Measurements from ENCODE around the gene KRT20.

KRT20 gene

DNA sequence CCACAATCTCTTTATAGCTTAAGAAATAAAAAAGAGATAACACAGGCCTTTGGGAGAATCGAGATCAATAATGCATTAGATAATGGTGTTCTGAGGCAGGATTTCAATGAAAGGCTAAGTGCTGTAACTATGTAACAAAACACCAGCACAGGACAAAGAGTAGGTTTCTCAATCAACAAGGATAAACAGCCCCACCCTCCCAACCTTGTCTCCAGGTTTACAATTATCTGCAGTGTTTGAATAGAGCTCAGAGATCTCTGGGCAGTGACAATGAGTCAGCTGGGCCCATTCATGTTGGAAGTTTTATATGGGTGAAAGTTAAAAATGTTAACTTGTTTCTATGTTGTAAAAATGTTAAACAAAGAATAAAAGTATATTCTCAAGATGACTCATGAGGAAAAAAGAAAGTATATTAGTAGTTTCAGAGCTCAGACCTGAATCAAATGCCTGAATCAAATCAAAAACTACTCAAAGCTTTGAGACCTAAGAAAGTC, 17.0 kb upstream of the KRT20 start:
- Histone ChIP-seq H3K4me3 (ENCODE audit: low read depth, low read length) (no peak overlapping the region), H3K4me1 (no peaks in the 10 kb centered on the region), H3K4me2 (ENCODE audit: low read length) (no peak overlapping the region), H3K9ac (no peak overlapping the region), H2AFZ (no peak overlapping the region), H3K27me3 (ENCODE audit: control insufficient read depth, insufficient read depth, low read length) (no peaks in the 10 kb centered on the region), H3K79me2 (no peaks in the 10 kb centered on the region), H3K9me3 (ENCODE audit: control insufficient read depth, low read length) (no peaks in the 10 kb centered on the region), H3K36me3 (ENCODE audit: control insufficient read depth, insufficient read depth, low read length) (no peaks in the 10 kb centered on the region), H3K27ac (no peak overlapping the region)
- TF ChIP-seq, protein P1, sequence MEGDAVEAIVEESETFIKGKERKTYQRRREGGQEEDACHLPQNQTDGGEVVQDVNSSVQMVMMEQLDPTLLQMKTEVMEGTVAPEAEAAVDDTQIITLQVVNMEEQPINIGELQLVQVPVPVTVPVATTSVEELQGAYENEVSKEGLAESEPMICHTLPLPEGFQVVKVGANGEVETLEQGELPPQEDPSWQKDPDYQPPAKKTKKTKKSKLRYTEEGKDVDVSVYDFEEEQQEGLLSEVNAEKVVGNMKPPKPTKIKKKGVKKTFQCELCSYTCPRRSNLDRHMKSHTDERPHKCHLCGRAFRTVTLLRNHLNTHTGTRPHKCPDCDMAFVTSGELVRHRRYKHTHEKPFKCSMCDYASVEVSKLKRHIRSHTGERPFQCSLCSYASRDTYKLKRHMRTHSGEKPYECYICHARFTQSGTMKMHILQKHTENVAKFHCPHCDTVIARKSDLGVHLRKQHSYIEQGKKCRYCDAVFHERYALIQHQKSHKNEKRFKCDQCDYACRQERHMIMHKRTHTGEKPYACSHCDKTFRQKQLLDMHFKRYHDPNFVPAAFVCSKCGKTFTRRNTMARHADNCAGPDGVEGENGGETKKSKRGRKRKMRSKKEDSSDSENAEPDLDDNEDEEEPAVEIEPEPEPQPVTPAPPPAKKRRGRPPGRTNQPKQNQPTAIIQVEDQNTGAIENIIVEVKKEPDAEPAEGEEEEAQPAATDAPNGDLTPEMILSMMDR (IDR thresholded peaks at IDR 0.05): no peak

DNA sequence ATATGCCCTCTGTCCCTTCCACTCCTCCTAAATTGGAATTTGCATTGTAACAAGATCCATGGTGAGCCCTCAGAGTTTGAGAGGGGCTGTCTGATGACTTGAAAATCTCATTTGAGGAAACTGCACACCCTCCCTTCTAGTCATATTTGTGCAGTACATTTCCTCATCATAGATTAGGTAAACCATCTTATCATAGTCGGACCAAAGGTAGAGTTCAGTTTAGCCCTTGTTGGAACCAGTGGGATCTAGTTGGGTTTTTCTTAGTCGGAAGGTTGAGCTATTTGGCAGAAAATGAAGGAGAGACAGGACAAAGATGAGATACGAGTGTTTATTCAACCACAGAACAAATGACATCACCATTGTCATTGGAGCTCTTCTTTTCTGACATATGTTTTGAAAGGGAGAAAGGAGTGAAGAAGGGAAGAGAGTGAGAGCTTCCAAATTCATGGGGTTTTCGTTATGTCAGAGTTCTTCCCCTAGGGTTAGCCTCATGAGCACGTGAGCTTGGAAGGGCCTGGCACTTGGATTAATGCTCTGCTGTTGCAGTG, 15.8 kb upstream of the KRT20 start:
- TF ChIP-seq, protein P1 (IDR thresholded peaks at IDR 0.05): no peak
- Histone ChIP-seq H3K79me2 (no peaks in the 10 kb centered on the region), H3K4me3 (ENCODE audit: low read depth, low read length) (no peak overlapping the region), H3K27me3 (ENCODE audit: control insufficient read depth, insufficient read depth, low read length) (no peaks in the 10 kb centered on the region), H2AFZ (no peak overlapping the region), H3K9ac (no peak overlapping the region), H3K36me3 (ENCODE audit: control insufficient read depth, insufficient read depth, low read length) (no peaks in the 10 kb centered on the region), H3K4me1 (no peaks in the 10 kb centered on the region), H3K4me2 (ENCODE audit: low read length) (no peak overlapping the region), H3K9me3 (ENCODE audit: control insufficient read depth, low read length) (no peaks in the 10 kb centered on the region), H3K27ac (no peak overlapping the region)

DNA sequence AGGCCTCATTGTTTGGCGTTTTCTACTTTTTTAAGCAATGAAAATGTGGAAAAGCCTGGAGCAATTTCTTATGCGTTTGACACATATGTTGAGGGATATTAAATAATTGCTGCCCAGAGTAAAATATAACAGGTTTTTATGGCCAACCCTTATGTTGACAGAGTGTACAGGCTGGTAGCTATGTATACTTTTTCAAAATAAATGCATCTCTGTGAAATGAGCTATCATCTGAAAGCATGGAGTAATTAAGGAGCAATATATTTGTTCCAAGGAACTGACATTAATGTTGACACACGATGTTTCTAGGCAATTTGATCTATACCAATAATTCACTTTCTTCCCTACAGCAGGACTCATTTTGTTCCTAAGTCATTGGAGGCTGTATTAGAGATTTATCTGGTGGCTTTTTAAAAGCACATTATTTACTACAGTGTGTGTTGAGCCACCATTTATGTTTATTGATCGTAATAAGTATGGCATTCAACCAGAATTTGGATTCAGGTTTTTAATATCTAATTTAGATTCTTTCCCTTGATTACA, 11.9 kb upstream of the KRT20 start:
- H3K4me2 ChIP-seq (ENCODE audit: low read length): no peak overlapping the region
- H3K4me3 ChIP-seq (ENCODE audit: low read depth, low read length): no peak overlapping the region

DNA sequence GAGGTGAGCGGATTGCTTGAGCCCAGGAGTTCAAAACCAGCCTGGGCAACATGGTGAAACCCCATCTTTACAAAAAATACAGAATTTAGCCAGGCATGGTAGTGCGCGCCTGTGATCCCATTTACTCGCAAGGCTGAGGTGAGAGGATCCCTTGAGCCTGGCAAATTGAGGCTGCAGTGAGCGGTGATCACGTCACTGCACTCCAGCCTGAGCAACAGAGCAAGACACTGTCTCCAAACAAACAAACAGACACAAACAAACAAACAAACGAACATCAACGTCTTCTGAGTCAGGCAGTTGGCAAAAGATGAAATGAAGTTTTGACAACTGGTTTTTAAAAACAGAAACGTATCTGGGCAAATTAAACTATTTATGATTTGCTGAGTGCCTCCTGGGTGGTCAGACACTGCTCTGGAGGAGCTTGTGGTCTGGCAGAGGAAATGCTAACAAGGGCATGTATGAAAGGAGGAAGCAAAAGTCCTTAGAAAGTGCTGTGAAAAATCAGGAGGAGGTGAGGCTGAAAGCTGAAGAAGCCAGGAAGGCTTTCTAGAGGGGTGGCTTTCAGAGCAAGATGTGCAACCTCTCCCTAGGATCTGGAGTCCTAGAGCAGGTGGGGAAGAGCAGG, 10.2 kb upstream of the KRT20 start:
- TF ChIP-seq, protein P1 (IDR thresholded peaks at IDR 0.05): no peak
- Histone ChIP-seq H3K9ac (no peak overlapping the region), H3K27me3 (ENCODE audit: control insufficient read depth, insufficient read depth, low read length) (no peaks in the 10 kb centered on the region), H3K9me3 (ENCODE audit: control insufficient read depth, low read length) (no peaks in the 10 kb centered on the region), H3K4me3 (ENCODE audit: low read depth, low read length) (no peak overlapping the region), H3K4me2 (ENCODE audit: low read length) (no peak overlapping the region), H3K36me3 (ENCODE audit: control insufficient read depth, insufficient read depth, low read length) (no peaks in the 10 kb centered on the region), H2AFZ (no peak overlapping the region), H3K27ac (no peak overlapping the region), H3K4me1 (no peaks in the 10 kb centered on the region), H3K79me2 (no peaks in the 10 kb centered on the region)

More for the DNA sequence above, 11.9 kb upstream of the KRT20 start:
- Histone ChIP-seq H3K27ac (no peak overlapping the region), H3K9me3 (ENCODE audit: control insufficient read depth, low read length) (no peaks in the 10 kb centered on the region), H3K79me2 (no peaks in the 10 kb centered on the region), H3K27me3 (ENCODE audit: control insufficient read depth, insufficient read depth, low read length) (no peaks in the 10 kb centered on the region), H3K4me1 (no peaks in the 10 kb centered on the region), H2AFZ (no peak overlapping the region), H3K9ac (no peak overlapping the region), H3K36me3 (ENCODE audit: control insufficient read depth, insufficient read depth, low read length) (no peaks in the 10 kb centered on the region)
- TF ChIP-seq, protein P1 (IDR thresholded peaks at IDR 0.05): no peak
